Activated T-helper 2 cell treated with anti-CD3 and anti-CD28 coated beads, Interferon-gamma antibody, Interleukin-2, Interleukin-4, amounts not matched to agents 10 μg/mL and 5 μg/mL and 100 μg/mL, durations not matched to agents 14 hours and 24 hours and 36 hours (primary cell): Measurements from ENCODE around the gene DDX49. TPM values are rescaled to one million over a fixed set of nuclear protein-coding genes. Genes with fewer than 3 reads are reported as not detected.
"Not testable (repeated sequence)": the region's sequence is repeated elsewhere in the genome, so short reads cannot be mapped to it uniquely, and the experiment has no call there.

Experiments
- DNase-seq: peaks from one replicate; pipeline ENCODE4 v3.0.0; 2021; ENCODE audit warnings: low spot score
- H3K27ac Mint-ChIP-seq: one replicate; pipeline ENCODE4 v1.8.0; 2021; ENCODE audit warnings: mixed read lengths
- H3K27me3 Mint-ChIP-seq: one replicate; pipeline ENCODE4 v1.8.0; 2021; ENCODE audit warnings: low read depth, mixed read lengths
- H3K36me3 Mint-ChIP-seq: one replicate; pipeline ENCODE4 v1.8.0; 2021; ENCODE audit warnings: low read depth, mixed read lengths
- H3K4me1 Mint-ChIP-seq: one replicate; pipeline ENCODE4 v1.8.0; 2021; ENCODE audit warnings: low read depth, mixed read lengths
- H3K4me3 Mint-ChIP-seq: one replicate; pipeline ENCODE4 v1.8.0; 2021; ENCODE audit warnings: low read depth, mild to moderate bottlenecking, moderate library complexity, mixed read lengths
- H3K9me3 Mint-ChIP-seq: one replicate; pipeline ENCODE4 v1.8.0; 2021; ENCODE audit warnings: mixed read lengths
- intact Hi-C: fragments of 100-400 bp; cut with micrococcal nuclease; formaldehyde crosslinking; loops from one replicate; pipeline ENCODE4 v1.15.1; 2023
- total RNA-seq: library from RNA; stranded (reverse); gene quantifications from 2 replicates; pipeline ENCODE4 v1.2.3, GENCODE V29; 2022

DDX49 gene
- total RNA-seq, 1 donor from 2014 or later: 77.5 TPM

- no peak overlapping the region for H3K4me3 Mint-ChIP-seq
- H3K4me1 Mint-ChIP-seq: peaks cover 1% of the 10 kb centered on the region
- H3K9me3 Mint-ChIP-seq: no peaks in the 10 kb centered on the region
- no peak overlapping the region for H3K27ac Mint-ChIP-seq
- peaks cover 25% of the 10 kb centered on the region for H3K27me3 Mint-ChIP-seq
- H3K36me3 Mint-ChIP-seq: peaks cover 11% of the 10 kb centered on the region
- DNase-seq: no peak
- intact Hi-C loops: no loop called here
These were observed 20.7 kb upstream of the DDX49 start for GRCh38 chr19:18898607-18899408.

GRCh38 chr19:18899624-18900560 is 19.6 kb upstream of the DDX49 start:
- Mint-ChIP-seq H3K27ac (no peak overlapping the region), H3K4me3 (no peak overlapping the region), H3K9me3 (no peaks in the 10 kb centered on the region), H3K4me1 (peaks cover 1% of the 10 kb centered on the region), H3K36me3 (peaks cover 11% of the 10 kb centered on the region), H3K27me3 (peaks cover 18% of the 10 kb centered on the region)
- no peak for DNase-seq
- intact Hi-C loops: no loop called here

GRCh38 chr19:18900700-18901481 is 18.6 kb upstream of the DDX49 start:
- Mint-ChIP-seq H3K27me3 (peaks cover 15% of the 10 kb centered on the region), H3K36me3 (peaks cover 20% of the 10 kb centered on the region), H3K4me1 (peaks cover 1% of the 10 kb centered on the region), H3K4me3 (no peak overlapping the region), H3K27ac (no peak overlapping the region), H3K9me3 (no peaks in the 10 kb centered on the region)
- intact Hi-C loops: no loop called here
- DNase-seq: no peak

GRCh38 chr19:18901491-18901890 is 18.0 kb upstream of the DDX49 start:
- Mint-ChIP-seq H3K4me1 (peaks cover 1% of the 10 kb centered on the region), H3K36me3 (peaks cover 24% of the 10 kb centered on the region), H3K9me3 (no peaks in the 10 kb centered on the region), H3K27me3 (peaks cover 13% of the 10 kb centered on the region), H3K27ac (no peak overlapping the region), H3K4me3 (no peak overlapping the region)
- no peak for DNase-seq
- intact Hi-C loops: no loop called here

GRCh38 chr19:18902519-18902918 is 17.0 kb upstream of the DDX49 start:
- intact Hi-C loops, H3K27ac Mint-ChIP-seq, H3K9me3 Mint-ChIP-seq, H3K4me3 Mint-ChIP-seq, H3K4me1 Mint-ChIP-seq, H3K27me3 Mint-ChIP-seq, DNase-seq: not testable (repeated sequence)
- H3K36me3 Mint-ChIP-seq: peaks cover 24% of the 10 kb centered on the region

- no peaks in the 10 kb centered on the region for H3K9me3 Mint-ChIP-seq
- H3K27ac Mint-ChIP-seq: no peak overlapping the region
- H3K4me1 Mint-ChIP-seq: no peaks in the 10 kb centered on the region
- peaks cover 24% of the 10 kb centered on the region for H3K36me3 Mint-ChIP-seq
- no peak overlapping the region for H3K4me3 Mint-ChIP-seq
- intact Hi-C loops: no loop called here
- no peak for DNase-seq
- no peaks in the 10 kb centered on the region for H3K27me3 Mint-ChIP-seq
These were observed 16.1 kb upstream of the DDX49 start for GRCh38 chr19:18903156-18904037.

GRCh38 chr19:18904334-18905057 is 15.0 kb upstream of the DDX49 start:
- H3K9me3 Mint-ChIP-seq: no peaks in the 10 kb centered on the region
- intact Hi-C loops: no loop called here
- DNase-seq: no peak
- no peak overlapping the region for H3K4me3 Mint-ChIP-seq
- H3K27ac Mint-ChIP-seq: no peak overlapping the region
- H3K4me1 Mint-ChIP-seq: no peaks in the 10 kb centered on the region
- no peaks in the 10 kb centered on the region for H3K27me3 Mint-ChIP-seq
- peaks cover 22% of the 10 kb centered on the region for H3K36me3 Mint-ChIP-seq

- no peaks in the 10 kb centered on the region for H3K9me3 Mint-ChIP-seq
- no peaks in the 10 kb centered on the region for H3K27me3 Mint-ChIP-seq
- intact Hi-C loops: no loop called here
- DNase-seq: no peak
- peaks cover 25% of the 10 kb centered on the region for H3K36me3 Mint-ChIP-seq
- no peak overlapping the region for H3K27ac Mint-ChIP-seq
- no peak overlapping the region for H3K4me3 Mint-ChIP-seq
- no peaks in the 10 kb centered on the region for H3K4me1 Mint-ChIP-seq
These were observed 14.5 kb upstream of the DDX49 start for GRCh38 chr19:18905058-18905456.

GRCh38 chr19:18905513-18906236 is 13.8 kb upstream of the DDX49 start:
- Mint-ChIP-seq H3K4me3 (no peak overlapping the region), H3K27ac (no peak overlapping the region)

GRCh38 chr19:18906605-18907519 is 12.7 kb upstream of the DDX49 start:
- H3K4me1 Mint-ChIP-seq: no peaks in the 10 kb centered on the region
- H3K36me3 Mint-ChIP-seq: peaks cover 26% of the 10 kb centered on the region
- DNase-seq: no peak
- no peaks in the 10 kb centered on the region for H3K9me3 Mint-ChIP-seq
- no peaks in the 10 kb centered on the region for H3K27me3 Mint-ChIP-seq
- intact Hi-C loops: no loop called here
- H3K4me3 Mint-ChIP-seq: no peak overlapping the region
- H3K27ac Mint-ChIP-seq: no peak overlapping the region

More at GRCh38 chr19:18905513-18906236, 13.8 kb upstream of the DDX49 start:
- H3K36me3 Mint-ChIP-seq: peaks cover 26% of the 10 kb centered on the region
- intact Hi-C loops: no loop called here
- H3K4me1 Mint-ChIP-seq: no peaks in the 10 kb centered on the region
- DNase-seq: no peak
- no peaks in the 10 kb centered on the region for H3K27me3 Mint-ChIP-seq
- H3K9me3 Mint-ChIP-seq: no peaks in the 10 kb centered on the region
